HepG2 (cell line): Measurements from ENCODE around the gene EOGT. TPM values are rescaled to one million over a fixed set of nuclear protein-coding genes. Genes with fewer than 3 reads are reported as not detected.

ENCODE experiments used
- ATAC-seq: fragments of 200-7000 bp; cut with Tn5 transposase; 3 replicates; pipeline ENCODE4 v1.9.1; 2020; ENCODE audit warnings: mild to moderate bottlenecking, moderate library complexity
- BruUV-seq: library from RNA; stranded (reverse); fragments of 400-500 nt; replicated peaks from 2 replicates; lab custom pipeline; 2021; lab: Mats Ljungman, UMichigan
- CTCF ChIA-PET: fragments of 300-600 bp; formaldehyde crosslinking; extraction: SDS; loops from one replicate; lab custom pipeline; 2021; ENCODE audit warnings: low total read pairs, inconsistent platforms, low intra/inter-chr PET ratio; lab: Yijun Ruan, JAX
- POLR2A ChIA-PET: fragments of 350-600 bp; sonication (Branson Sonifier 250); formaldehyde crosslinking; loops from one replicate; lab custom pipeline; 2020; ENCODE audit warnings: antibody characterized with exemption, inconsistent platforms; lab: Yijun Ruan, JAX
- DNase-seq: peaks from one replicate; pipeline ENCODE4 v3.0.0-alpha.2; 2015; ENCODE audit warnings: low spot score
- FAIRE-seq: peaks from 3 replicates; lab custom pipeline; 2011; peaks lifted over from hg19 to GRCh38; lab: Jason Lieb, UNC
- H2AFZ ChIP-seq: one replicate; pipeline ENCODE4 v1.6.1; 2011; ENCODE audit warnings: low read length, inconsistent platforms
- H3K27ac ChIP-seq: fragments of 300-600 bp; 3 replicates; pipeline ENCODE4 v1.8.0; 2011; ENCODE audit warnings: mixed run types, mild to moderate bottlenecking, mixed read lengths, low read length, inconsistent platforms; ENCODE audit not compliant: insufficient read depth; ENCODE audit errors: extremely low read length
- H3K27me3 ChIP-seq, 2 experiments: fragments of 200-600 bp in 1 of 2; 2 replicates in 1 of 2; 3 replicates in 1 of 2; pipeline versions ENCODE4 v1.6.0 to v1.8.0; 2011; ENCODE audit warnings: low read length in 2 of 2, mild to moderate bottlenecking in 2 of 2, moderate library complexity in 2 of 2, inconsistent platforms in 1 of 2; ENCODE audit not compliant: insufficient read depth in 2 of 2, control insufficient read depth in 1 of 2
- H3K36me3 ChIP-seq, 2 experiments: fragments of 200-600 bp in 1 of 2; replicated peaks in 1 of 2; 2 replicates in 1 of 2; 3 replicates in 1 of 2; pipeline versions ENCODE4 v1.5.1 to v1.8.0; 2011; ENCODE audit warnings: low read length in 2 of 2, inconsistent platforms in 1 of 2; ENCODE audit not compliant: insufficient read depth in 2 of 2, control insufficient read depth in 1 of 2
- H3K4me1 ChIP-seq: 2 replicates; pipeline ENCODE4 v1.5.1; 2012; ENCODE audit warnings: low read length, inconsistent platforms; ENCODE audit not compliant: insufficient read depth
- H3K4me2 ChIP-seq: 2 replicates; pipeline ENCODE4 v1.6.0; 2011; ENCODE audit warnings: low read depth, low read length, inconsistent platforms
- H3K4me3 ChIP-seq, 3 experiments: fragments of 200-600 bp in 1 of 3; sonication (generic), shearing (Covaris generic) in 1 of 3; replicated peaks in 1 of 3; 2 replicates each; pipeline ENCODE4 v1.5.1; 2011 to 2016; ENCODE audit warnings: low read length in 3 of 3, inconsistent platforms in 2 of 3, low read depth in 2 of 3, mild to moderate bottlenecking in 2 of 3, control low read depth in 1 of 3, mixed read lengths in 1 of 3; ENCODE audit not compliant: insufficient read depth in 1 of 3
- H3K79me2 ChIP-seq: one replicate; pipeline ENCODE4 v1.6.1; 2011; ENCODE audit warnings: low read length, inconsistent platforms; ENCODE audit not compliant: insufficient read depth
- H3K9ac ChIP-seq: 2 replicates; pipeline ENCODE4 v1.6.0; 2011; ENCODE audit warnings: mild to moderate bottlenecking, low read depth, low read length, inconsistent platforms; ENCODE audit not compliant: insufficient read depth
- H3K9me3 ChIP-seq: 2 replicates; pipeline ENCODE4 v1.5.1; 2012; ENCODE audit warnings: mild to moderate bottlenecking, low read length
- H4K20me1 ChIP-seq: 2 replicates; pipeline ENCODE4 v1.6.0; 2011; ENCODE audit warnings: inconsistent platforms, mild to moderate bottlenecking, low read length, moderate library complexity; ENCODE audit not compliant: insufficient read depth
- ADNP ChIP-seq: sonication (generic); formaldehyde crosslinking; IDR thresholded peaks from 2 replicates; pipeline ENCODE4 v1.4.0; 2020; ENCODE audit warnings: missing genetic modification reagents
- DR1 ChIP-seq: sonication (generic); formaldehyde crosslinking; IDR thresholded peaks from 2 replicates; pipeline ENCODE4 v1.8.0; 2021; ENCODE audit warnings: mild to moderate bottlenecking, missing genetic modification reagents, inconsistent platforms
- ETV6 ChIP-seq: sonication (generic); formaldehyde crosslinking; conservative IDR thresholded peaks from 2 replicates; pipeline ENCODE4 v1.4.0; 2020; ENCODE audit warnings: missing genetic modification reagents
- FOXA3 ChIP-seq: IDR thresholded peaks from 2 replicates; pipeline ENCODE4 v1.6.1; 2016; ENCODE audit warnings: missing genetic modification reagents, missing compliant biosample characterization
- JARID2 ChIP-seq: sonication (generic); formaldehyde crosslinking; IDR thresholded peaks from 2 replicates; pipeline ENCODE4 v1.8.1; 2023; ENCODE audit warnings: missing genetic modification reagents, inconsistent platforms; ENCODE audit not compliant: insufficient replicate concordance
- MYNN ChIP-seq: sonication (generic); formaldehyde crosslinking; IDR thresholded peaks from 2 replicates; pipeline ENCODE4 v1.4.0; 2020; ENCODE audit warnings: mild to moderate bottlenecking, low read depth, missing genetic modification reagents
- NFATC3 ChIP-seq: sonication (generic); formaldehyde crosslinking; IDR thresholded peaks from 2 replicates; pipeline ENCODE4 v1.5.1; 2020; ENCODE audit warnings: mild to moderate bottlenecking, missing genetic modification reagents
- ZBTB49 ChIP-seq: sonication (generic); formaldehyde crosslinking; IDR thresholded peaks from 2 replicates; pipeline ENCODE4 v1.4.0; 2020; ENCODE audit warnings: missing genetic modification reagents, borderline replicate concordance
- ZNF431 ChIP-seq: sonication (generic); formaldehyde crosslinking; IDR thresholded peaks from 2 replicates; pipeline ENCODE4 v1.9.0; 2022; ENCODE audit warnings: missing genetic modification reagents, low read depth, mild to moderate bottlenecking, borderline replicate concordance
- ZNF652 ChIP-seq: IDR thresholded peaks from 2 replicates; pipeline ENCODE4 v1.6.1; 2016; ENCODE audit warnings: low read depth, borderline replicate concordance
- WGBS: methylation state at CpG from one replicate; pipeline ENCODE4 v1.1.6; 2017; ENCODE audit warnings: low lambda C conversion rate; 5-methylcytosine and 5-hydroxymethylcytosine counted together
- in situ Hi-C: cut with HindIII; loops from 2 replicates; pipeline ENCODE4 v1.10.0; 2017; ENCODE audit warnings: low pct_unique_long_range_greater_than_20kb; ENCODE audit not compliant: extremely low pct_ligation_motif_present
- intact Hi-C: fragments of 100-400 bp; cut with micrococcal nuclease; formaldehyde crosslinking; loops from one replicate; pipeline ENCODE4 v1.10.0; 2022; ENCODE audit not compliant: unreplicated experiment
- polyA plus RNA-seq, 8 experiments: library from polyadenylated mRNA; depleted of rRNA in 3 of 8; stranded (reverse) in 7 of 8; unstranded in 1 of 8; fragments of >200 nt; fragmentation: Illumina TruSeq in 4 of 8; extraction: Trizol in 4 of 8; gene quantifications; 2 replicates each; pipeline versions ENCODE4 v1.2.1 to v1.2.3, GENCODE V29; 2011 to 2016; ENCODE audit warnings: low read depth in 4 of 8, missing spikeins in 1 of 8, mixed read lengths in 1 of 8; ENCODE audit not compliant: insufficient read depth in 1 of 8
- total RNA-seq, 5 experiments: library from RNA; depleted of rRNA; stranded (reverse); fragments of >200 nt; fragmentation: Illumina TruSeq; extraction: Trizol; gene quantifications; 2 replicates each; pipeline ENCODE4 v1.2.3, GENCODE V29; 2016; ENCODE audit warnings: low read depth in 1 of 5
- TF ChIP-seq, protein P1 (sequence below), 2 experiments: IDR thresholded peaks; 2 replicates each; pipeline ENCODE4 v1.6.1; 2011 to 2012; ENCODE audit warnings: low read length in 2 of 2, borderline replicate concordance in 1 of 2, low read depth in 1 of 2, mild to moderate bottlenecking in 1 of 2, moderate library complexity in 1 of 2
- TF ChIP-seq, protein P2 (sequence below): sonication (generic); formaldehyde crosslinking; IDR thresholded peaks from 2 replicates; pipeline ENCODE4 v1.5.0; 2020; ENCODE audit warnings: mild to moderate bottlenecking, missing genetic modification reagents

The EOGT gene
- total and polyA plus RNA-seq, 2 of the 13 experiments (the other 11 are each of a cell fraction or from before 2014, with no cell fraction given), result 4.5 to 18.6 TPM

DNA sequence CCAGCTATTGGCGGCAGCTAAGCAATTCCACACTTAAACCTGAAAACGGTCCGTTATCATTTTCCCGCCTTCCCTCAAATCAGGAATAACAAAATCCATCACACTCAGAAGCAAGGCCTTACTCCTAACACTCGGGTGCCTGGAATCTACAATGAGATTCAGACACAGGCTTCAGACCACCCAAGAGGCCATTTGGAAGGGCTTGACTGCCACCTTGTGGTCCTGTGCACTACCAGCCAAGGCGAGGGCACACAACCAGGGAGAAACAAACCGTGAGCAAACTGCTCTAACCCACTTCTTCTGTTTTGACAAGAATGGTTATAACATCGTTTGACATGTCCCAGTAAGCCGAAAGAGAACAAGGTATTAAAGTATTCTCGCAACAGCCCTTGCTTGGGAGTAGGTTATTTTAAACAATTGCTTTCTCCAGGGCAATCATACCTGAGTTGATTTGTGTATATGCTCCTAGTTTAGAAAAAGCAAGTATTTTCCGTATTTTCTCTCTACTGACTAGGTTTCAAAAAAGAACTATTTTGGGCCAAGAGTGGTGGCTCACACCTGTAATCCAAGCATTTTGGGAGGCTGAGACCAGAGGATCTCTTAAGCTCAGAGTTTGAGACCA lies 41.0 kb downstream of the EOGT start:
- Histone ChIP-seq H3K36me3 (peaks cover 0 to 6% of the 10 kb centered on the region in 2 experiments; a peak in 2 of 5 replicates), H3K4me2 (no peak overlapping the region), H3K27ac (no peak overlapping the region), H3K9ac (no peak overlapping the region), H3K79me2 (no peaks in the 10 kb centered on the region), H3K4me1 (no peaks in the 10 kb centered on the region), H4K20me1 (no peaks in the 10 kb centered on the region), H2AFZ (no peak overlapping the region), H3K9me3 (no peaks in the 10 kb centered on the region), H3K4me3 (no peak overlapping the region), H3K27me3 (peaks cover 2 to 23% of the 10 kb centered on the region in 2 experiments; a peak in 4 of 5 replicates)
- ChIA-PET POLR2A (no interaction called here), CTCF (interaction anchor here (0.6 to 1.8 kb wide), 3 partner anchors 78 to 96 kb away, joined by 3 to 19 read pairs (median 3); no protein-coding TSS in a partner anchor)
- BruUV-seq, result no TSS peak
- peak; percentile 65 for FAIRE-seq
- DNase-seq, result peak; percentile 63
- intact Hi-C loops (loop anchor here (1.0 to 5.0 kb wide), 5 partner anchors 40 to 1590 kb away; partner anchors contain the start of gene TAFA4), in situ Hi-C loops (loop anchor here (5.0 kb wide), 1 partner anchor 80 kb away; no protein-coding TSS in a partner anchor)
- peak; percentile 99 for ATAC-seq
- WGBS, result 16% methylated on average over 11 of the region's 11 CpGs
- TF ChIP-seq FOXA3 (CRISPR knock-in tag) (0 out of 2 replicates have a peak, but pooled peaks have one; percentile 16), NFATC3 (no peak), MYNN (no peak), JARID2 (CRISPR knock-in tag) (no peak), ZNF431 (CRISPR knock-in tag) (no peak), ETV6 (no peak), ZNF652 (CRISPR knock-in tag) (no peak), ZBTB49 (CRISPR knock-in tag) (no peak), ADNP (no peak), DR1 (CRISPR knock-in tag) (no peak)
- TF ChIP-seq, protein P1, sequence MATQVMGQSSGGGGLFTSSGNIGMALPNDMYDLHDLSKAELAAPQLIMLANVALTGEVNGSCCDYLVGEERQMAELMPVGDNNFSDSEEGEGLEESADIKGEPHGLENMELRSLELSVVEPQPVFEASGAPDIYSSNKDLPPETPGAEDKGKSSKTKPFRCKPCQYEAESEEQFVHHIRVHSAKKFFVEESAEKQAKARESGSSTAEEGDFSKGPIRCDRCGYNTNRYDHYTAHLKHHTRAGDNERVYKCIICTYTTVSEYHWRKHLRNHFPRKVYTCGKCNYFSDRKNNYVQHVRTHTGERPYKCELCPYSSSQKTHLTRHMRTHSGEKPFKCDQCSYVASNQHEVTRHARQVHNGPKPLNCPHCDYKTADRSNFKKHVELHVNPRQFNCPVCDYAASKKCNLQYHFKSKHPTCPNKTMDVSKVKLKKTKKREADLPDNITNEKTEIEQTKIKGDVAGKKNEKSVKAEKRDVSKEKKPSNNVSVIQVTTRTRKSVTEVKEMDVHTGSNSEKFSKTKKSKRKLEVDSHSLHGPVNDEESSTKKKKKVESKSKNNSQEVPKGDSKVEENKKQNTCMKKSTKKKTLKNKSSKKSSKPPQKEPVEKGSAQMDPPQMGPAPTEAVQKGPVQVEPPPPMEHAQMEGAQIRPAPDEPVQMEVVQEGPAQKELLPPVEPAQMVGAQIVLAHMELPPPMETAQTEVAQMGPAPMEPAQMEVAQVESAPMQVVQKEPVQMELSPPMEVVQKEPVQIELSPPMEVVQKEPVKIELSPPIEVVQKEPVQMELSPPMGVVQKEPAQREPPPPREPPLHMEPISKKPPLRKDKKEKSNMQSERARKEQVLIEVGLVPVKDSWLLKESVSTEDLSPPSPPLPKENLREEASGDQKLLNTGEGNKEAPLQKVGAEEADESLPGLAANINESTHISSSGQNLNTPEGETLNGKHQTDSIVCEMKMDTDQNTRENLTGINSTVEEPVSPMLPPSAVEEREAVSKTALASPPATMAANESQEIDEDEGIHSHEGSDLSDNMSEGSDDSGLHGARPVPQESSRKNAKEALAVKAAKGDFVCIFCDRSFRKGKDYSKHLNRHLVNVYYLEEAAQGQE (IDR thresholded peaks at IDR 0.05; ENCODE audit: borderline replicate concordance in 1 of 2, low read depth in 1 of 2, low read length in 2 of 2), result no peak
- TF ChIP-seq, protein P2, sequence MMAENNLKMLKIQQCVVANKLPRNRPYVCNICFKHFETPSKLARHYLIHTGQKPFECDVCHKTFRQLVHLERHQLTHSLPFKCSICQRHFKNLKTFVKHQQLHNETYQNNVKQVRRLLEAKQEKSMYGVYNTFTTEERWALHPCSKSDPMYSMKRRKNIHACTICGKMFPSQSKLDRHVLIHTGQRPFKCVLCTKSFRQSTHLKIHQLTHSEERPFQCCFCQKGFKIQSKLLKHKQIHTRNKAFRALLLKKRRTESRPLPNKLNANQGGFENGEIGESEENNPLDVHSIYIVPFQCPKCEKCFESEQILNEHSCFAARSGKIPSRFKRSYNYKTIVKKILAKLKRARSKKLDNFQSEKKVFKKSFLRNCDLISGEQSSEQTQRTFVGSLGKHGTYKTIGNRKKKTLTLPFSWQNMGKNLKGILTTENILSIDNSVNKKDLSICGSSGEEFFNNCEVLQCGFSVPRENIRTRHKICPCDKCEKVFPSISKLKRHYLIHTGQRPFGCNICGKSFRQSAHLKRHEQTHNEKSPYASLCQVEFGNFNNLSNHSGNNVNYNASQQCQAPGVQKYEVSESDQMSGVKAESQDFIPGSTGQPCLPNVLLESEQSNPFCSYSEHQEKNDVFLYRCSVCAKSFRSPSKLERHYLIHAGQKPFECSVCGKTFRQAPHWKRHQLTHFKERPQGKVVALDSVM (CRISPR knock-in tag), result no peak
